ENCODE data around the gene COPE.

Gene COPE

DNA sequence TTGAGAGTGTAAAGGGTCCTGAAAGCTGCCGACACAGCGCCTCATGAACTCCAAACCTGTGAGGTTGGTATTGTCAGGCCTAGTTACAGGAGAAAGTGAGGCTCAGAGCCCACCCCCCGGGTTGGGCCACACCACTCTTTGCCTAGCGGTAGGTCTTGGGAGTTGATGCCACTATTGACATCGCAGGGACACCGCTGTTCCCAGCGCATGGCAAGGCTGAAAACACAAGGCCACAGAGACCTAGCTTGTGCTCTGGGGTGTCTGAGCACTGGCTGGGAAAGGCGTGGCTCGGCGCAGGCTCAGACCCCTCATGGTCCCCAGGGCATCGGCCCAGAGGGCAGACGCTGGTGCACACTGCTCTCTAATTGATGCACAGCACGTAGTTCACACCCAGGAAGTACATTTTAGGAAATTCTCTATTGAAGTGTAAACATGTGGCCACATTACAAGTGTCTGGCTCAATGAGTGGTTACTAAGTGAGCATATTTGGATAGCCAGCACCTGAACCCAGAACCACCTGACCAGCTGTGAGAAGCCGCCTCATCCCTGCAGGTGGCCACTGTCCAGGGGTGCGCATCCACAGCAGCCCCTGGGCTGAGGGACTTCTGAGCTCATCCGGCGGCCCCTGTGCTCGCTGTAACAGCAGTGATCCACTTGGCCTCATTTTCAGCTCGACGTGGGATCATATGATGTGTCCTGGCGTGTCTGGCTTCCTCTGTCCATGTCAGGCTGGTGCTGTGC is 60.1 kb downstream of the COPE start:
- no peak overlapping the region for H3K4me3 ChIP-seq (ENCODE audit: low read depth, low read length)
- DNase-seq (ENCODE audit: low read depth), result no peak

DNA sequence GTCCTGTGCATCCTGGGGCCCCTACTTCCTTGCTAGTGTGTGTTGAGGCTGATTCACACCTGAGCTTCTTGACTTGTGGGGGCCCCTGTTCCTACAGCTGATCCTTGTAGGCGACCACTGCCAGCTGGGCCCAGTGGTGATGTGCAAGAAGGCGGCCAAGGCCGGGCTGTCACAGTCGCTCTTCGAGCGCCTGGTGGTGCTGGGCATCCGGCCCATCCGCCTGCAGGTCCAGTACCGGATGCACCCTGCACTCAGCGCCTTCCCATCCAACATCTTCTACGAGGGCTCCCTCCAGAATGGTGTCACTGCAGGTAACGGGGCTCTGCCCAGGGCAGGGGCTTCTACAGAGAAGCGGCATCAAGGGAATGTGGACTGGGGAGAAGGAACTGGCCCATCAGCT is 62.0 kb downstream of the COPE start:
- no peak for DNase-seq (ENCODE audit: low read depth)

DNA sequence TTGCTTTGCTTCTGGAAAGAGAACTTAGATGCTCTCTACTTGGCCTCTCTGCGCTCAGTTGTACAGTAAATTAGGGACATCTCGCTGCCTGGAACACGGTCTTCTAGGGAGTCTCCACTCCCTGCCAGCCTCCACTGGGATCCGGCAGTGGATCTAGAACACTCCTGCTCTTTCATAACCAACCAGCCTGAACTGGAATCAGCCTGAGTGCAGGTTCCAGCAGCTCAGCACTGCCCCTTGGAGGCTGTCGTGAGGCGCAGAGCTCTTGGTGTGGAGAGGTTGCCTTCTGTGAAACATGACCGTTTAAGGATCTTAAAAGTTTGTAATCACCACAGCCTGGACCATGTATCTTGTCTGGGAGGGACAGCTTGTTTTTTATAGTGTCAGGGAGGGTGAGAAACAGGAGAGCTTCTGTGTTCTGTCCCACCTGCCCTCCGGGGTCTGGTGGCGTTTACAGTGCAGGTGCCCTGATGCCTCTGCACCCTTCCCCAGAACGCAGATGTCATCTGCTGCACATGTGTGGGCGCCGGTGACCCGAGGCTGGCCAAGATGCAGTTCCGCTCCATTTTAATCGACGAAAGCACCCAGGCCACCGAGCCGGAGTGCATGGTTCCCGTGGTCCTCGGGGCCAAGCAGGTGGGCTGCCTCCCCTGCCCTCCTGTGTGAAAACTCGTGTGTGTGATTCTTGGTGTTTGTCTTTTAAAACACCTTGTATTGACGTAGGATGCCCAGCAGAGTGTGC is 62.6 kb downstream of the COPE start:
- DNase-seq (ENCODE audit: low read depth), result no peak
- no peak overlapping the region for H3K4me3 ChIP-seq (ENCODE audit: low read depth, low read length)

More for the DNA sequence above, 62.0 kb downstream of the COPE start:
- H3K4me3 ChIP-seq (ENCODE audit: low read depth, low read length), result no peak overlapping the region

DNA sequence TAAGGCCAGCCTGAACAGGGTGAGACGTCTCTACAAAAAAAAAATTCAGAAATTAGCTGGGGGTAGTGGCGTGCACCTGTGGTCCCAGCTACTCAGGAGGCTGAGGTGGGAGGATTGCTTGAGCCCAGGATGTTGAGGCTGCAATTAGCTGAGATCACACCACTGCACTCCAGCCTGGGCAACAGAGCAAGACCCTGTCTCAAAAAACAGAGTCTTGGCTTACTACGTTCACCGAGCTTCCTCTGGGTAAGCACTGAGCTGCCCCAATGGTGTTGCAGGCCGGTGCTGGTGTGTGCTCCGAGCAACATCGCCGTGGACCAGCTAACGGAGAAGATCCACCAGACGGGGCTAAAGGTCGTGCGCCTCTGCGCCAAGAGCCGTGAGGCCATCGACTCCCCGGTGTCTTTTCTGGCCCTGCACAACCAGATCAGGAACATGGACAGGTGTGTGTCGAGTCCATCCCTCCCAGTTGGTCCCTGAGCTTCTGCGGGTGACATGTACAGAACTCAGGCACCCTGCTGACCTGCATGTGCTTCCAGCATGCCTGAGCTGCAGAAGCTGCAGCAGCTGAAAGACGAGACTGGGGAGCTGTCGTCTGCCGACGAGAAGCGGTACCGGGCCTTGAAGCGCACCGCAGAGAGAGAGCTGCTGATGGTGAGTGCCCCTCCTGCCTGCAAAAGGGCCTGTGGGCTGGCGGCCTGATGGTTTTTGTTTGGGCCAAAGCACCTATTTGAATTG is 63.4 kb downstream of the COPE start:
- DNase-seq (ENCODE audit: low read depth), result no peak
- no peak overlapping the region for H3K4me3 ChIP-seq (ENCODE audit: low read depth, low read length)

DNA sequence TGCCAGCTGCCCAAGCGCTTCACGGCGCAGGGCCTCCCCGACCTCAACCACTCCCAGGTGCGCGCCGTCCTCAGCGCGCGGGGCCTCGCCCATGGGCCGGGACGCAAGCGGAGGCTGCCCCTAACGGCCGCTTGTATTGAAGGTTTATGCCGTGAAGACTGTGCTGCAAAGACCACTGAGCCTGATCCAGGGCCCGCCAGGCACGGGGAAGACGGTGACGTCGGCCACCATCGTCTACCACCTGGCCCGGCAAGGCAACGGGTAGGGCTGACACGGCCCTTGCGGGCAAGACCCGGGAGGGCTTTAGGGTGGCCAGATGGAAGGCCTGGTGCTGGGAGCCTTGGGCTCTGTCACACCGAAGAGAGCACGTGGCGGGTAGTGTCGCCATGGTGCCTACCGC is 64.2 kb downstream of the COPE start:
- H3K4me3 ChIP-seq (ENCODE audit: low read depth, low read length), result no peak overlapping the region
- DNase-seq (ENCODE audit: low read depth), result no peak

DNA sequence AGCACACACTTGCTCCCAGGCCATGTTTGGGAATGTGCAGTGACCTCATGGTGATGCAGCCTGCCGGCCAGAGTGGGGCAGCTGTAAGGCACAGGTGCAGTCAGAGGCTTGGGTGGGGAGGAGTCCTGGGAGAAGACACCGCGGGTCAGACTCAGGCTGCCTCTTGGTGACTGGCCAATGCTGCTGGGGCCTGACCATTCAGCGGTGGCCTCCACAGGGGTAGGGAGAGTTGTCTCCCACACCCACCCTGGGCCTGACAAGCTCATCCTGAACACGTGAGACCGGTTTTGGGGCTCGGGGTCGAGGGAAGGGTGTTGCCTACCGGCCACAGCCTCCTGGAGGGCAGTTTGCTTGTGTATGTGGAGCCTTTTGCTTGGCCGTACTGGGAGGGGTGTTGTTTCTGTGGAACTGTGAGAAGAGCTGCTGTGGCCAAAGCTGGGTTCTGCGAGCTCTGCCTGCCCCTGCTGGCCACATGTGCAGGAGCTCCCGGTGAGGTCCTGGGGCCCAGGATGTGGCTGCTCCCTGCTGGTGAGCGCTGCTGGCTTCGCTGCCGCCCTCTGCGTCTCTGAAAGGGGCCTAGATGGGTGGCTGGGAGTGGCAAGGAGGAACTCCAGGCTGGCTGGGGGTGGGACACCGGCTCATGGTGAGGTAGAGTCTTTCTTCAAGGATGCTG is 65.3 kb downstream of the COPE start:
- no peak for DNase-seq (ENCODE audit: low read depth)
- H3K4me3 ChIP-seq (ENCODE audit: low read depth, low read length), result no peak overlapping the region

DNA sequence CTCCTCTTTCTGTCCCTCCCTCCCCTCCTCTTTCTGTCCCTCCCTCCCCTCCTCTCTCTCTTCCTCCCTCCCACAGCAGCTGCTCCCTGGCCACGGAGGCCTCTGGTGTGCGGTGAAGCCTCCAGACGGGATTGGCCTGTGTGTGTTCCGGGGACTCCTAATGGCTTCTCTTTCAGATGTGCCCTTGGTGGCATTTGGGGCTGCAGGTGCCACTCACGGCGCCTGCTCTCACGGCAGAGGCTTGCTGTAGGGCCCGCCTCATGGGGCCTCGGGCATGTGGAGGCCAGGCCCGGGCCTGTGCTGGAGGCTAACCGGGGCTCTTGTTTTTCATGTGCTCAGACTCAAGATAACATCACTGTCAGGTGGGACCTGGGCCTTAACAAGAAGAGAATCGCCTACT is 66.5 kb downstream of the COPE start:
- DNase-seq (ENCODE audit: low read depth), result no peak
- no peak overlapping the region for H3K4me3 ChIP-seq (ENCODE audit: low read depth, low read length)

DNA sequence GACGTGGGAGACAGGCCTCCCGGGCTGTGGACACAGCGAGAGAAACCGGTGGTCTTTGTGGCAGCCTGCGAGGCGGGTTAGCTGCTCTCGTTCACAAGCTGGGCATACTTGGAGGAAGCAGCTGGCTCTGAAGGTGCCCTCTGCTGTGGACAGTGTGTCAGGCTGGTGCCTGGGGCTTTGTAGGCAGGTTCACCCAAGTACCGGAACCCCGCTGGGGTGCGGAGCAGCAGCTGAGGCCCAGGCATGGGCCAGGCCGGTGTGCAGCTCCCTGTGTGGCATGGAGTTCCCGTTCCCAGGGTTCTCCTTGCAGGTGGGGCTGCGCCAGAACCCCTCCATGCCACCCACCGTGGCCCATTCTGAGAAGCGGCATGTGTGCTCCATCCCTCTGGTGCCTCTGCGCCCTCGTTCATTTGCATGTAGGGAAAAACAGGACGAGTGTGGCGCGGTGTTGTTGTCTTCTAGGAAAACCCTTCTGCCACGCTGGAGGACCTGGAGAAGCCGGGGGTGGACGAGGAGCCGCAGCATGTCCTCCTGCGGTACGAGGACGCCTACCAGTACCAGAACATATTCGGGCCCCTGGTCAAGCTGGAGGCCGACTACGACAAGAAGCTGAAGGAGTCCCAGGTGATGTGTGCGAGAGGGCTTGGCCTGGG is 67.4 kb downstream of the COPE start:
- DNase-seq (ENCODE audit: low read depth), result no peak

DNA sequence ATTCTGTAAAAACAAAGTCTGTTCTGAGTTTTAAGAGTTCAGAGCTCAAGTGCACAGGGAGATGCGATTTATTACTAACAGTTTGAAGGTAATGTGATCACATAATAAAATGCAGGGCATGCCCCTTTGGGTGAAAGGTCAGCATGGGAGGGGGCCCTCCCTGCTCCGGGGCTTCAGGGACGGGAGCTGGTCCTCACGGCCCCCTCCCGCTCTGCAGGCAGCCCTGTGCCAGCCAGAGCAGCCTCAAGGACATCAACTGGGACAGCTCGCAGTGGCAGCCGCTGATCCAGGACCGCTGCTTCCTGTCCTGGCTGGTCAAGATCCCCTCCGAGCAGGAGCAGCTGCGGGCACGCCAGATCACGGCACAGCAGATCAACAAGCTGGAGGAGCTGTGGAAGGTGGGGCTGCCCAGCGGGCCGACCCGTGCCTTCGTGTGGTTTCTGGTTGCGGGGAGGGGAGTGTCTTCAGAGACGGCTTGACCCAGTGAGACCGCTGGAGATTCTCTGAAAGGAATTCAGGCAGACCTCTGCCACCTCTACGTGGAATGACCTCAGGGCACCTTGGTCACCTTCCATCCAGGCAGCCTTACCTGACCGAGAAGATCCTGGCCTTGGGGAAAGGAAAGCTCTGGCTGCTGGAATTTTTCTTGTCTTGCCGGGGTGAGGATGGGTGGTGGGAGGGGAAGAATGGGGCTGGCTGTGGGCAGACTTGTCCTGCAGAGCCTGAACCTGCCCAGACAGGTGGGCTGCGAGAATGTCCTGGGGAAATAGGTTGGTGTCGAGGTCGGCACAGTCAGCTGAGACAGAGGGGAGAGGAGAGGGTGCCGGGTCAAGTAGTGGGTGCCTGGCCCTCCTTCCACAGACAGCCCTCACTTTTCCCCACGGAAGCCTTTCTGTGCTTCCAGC is 68.5 kb downstream of the COPE start:
- H3K4me3 ChIP-seq (ENCODE audit: low read depth, low read length), result no peak overlapping the region
- DNase-seq (ENCODE audit: low read depth), result no peak

More for the DNA sequence above, 67.4 kb downstream of the COPE start:
- H3K4me3 ChIP-seq (ENCODE audit: low read depth, low read length), result no peak overlapping the region

DNA sequence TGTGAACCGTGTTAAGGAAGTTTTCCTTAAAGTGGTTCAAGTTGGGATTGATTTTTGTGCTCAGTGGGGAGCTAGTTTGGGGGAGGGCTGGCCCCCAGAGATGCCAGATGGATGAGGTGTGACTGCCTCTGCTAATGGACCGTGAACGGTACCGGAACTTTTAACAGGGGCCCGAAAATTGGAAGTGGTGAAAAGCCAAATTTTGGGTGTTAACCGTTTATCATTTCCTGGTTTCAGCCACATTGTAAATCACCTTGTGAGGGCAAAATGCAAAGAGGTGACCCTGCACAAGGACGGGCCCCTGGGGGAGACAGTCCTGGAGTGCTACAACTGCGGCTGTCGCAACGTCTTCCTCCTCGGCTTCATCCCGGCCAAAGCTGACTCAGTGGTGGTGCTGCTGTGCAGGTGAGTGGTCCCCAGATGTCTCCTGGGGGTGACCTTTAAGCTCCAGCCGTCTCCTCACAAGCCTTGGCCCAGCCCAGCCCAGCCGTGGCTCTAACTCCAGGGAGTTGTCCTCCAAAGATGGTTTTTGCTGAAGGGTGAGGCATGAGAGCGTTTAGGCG is 69.3 kb downstream of the COPE start:
- H3K4me3 ChIP-seq (ENCODE audit: low read depth, low read length), result no peak overlapping the region
- no peak for DNase-seq (ENCODE audit: low read depth)

Data from skeletal muscle cell (primary cell).